Activated CD4-positive, alpha-beta T cell treated with anti-CD3 and anti-CD28 coated beads for 4 hours (primary cell): ENCODE measurements around the gene PEG3.

Source experiments
- DNase-seq, 2 donors: peaks; one replicate each; pipeline ENCODE4 v3.0.0-alpha.2; 2020

PEG3 gene

GRCh38 chr19:56838909-56839651, 1.4 kb downstream of the PEG3 start:
- DNase-seq: no peak

GRCh38 chr19:56838024-56838908, 2.3 kb downstream of the PEG3 start:
- no peak for DNase-seq

DNA sequence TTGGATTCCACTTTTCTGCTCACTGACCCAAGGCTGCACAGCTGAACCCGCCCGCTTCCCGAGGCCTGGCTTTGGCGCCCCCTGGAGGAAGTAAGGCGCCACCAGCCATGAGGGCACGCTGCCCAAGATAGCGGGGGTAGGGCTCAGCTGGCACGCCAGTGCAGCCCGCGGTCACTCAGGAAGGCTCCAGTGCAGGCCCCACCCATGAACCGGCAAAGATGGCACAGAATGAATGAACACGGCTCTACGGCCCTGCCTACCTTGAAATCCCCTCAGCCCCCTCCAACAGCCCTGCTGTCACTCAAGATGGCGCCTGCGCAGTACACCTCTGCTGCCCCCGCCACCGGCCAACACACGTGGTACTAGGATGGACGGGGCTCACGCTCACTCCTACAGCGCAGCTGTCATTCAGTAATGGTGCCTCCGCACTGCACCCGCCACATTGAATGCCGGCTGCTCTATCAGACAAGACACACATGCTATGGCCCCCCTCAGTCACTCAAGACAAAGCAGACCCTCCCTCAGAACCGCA, 3.0 kb downstream of the PEG3 start:
- no peak for DNase-seq

GRCh38 chr19:56837004-56837403, 3.5 kb downstream of the PEG3 start:
- DNase-seq: no peak

DNA sequence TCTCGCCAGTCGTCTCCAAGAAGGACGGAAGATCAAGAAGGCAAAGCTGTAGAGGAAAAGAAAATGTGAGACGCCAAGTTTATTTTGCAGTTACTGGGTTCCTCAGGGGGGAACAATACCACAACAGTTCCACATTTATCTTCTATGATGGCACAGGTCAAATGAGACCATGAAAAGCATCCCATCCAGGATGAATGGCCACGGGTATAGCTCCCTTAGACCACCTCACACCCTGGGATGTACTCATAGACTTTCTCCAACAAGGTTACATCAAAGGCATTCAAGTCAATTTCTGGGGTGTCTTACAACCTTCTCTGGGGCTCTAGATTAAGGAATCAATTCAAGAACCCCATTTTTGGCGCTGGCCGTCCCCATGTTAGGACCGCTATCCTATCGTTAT, 4.5 kb downstream of the PEG3 start:
- no peak for DNase-seq

- no peak for DNase-seq
These were observed 5.1 kb downstream of the PEG3 start for GRCh38 chr19:56835401-56835800.

- no peak for DNase-seq
These were observed 5.8 kb downstream of the PEG3 start for GRCh38 chr19:56834564-56835375.

- DNase-seq: no peak
These were observed 8.1 kb downstream of the PEG3 start for GRCh38 chr19:56832352-56832928.

DNA sequence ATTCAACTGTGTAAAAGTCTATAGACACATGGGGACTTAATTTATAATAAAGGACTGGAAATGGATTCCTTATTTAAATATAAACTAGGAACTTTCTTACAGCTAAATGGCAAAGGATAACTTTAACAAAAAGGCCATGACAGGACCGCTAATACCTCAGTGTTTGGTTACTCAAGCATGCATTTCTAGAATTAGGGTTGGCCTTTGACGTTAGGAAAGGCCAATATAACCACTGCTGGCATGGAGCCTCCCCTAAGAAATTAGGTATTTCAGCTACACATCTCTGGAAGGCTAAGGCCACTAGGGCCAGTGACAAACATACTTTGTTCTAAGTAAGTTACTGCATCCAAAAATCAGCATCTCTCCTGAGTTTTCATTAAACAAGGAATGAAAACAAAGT, 9.3 kb downstream of the PEG3 start:
- DNase-seq: no peak

DNA sequence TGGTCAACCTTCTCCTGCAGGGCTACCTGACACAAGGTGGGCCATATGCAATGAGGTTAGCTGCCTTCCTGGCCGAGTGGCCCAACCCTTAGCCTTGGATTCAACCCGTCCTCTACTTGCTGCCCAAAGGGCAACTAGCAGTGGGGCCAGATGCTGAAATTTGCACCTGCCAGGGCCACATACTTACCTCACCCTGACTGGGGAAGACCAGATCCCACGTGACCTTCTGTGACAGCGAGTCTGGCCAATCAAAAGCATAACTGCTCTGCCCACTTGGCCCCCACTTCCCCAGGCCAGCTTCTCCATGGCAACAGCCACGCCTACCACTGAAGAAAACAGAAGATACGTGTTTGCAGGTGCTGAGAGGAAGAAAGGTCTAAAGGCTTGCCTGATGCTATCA, 10.9 kb downstream of the PEG3 start:
- DNase-seq: no peak

- no peak for DNase-seq
These were observed 12.8 kb downstream of the PEG3 start for GRCh38 chr19:56827708-56828107.

GRCh38 chr19:56823956-56824355, 16.6 kb downstream of the PEG3 start:
- DNase-seq: no peak

GRCh38 chr19:56823417-56823816, 17.1 kb downstream of the PEG3 start:
- DNase-seq: no peak

DNA sequence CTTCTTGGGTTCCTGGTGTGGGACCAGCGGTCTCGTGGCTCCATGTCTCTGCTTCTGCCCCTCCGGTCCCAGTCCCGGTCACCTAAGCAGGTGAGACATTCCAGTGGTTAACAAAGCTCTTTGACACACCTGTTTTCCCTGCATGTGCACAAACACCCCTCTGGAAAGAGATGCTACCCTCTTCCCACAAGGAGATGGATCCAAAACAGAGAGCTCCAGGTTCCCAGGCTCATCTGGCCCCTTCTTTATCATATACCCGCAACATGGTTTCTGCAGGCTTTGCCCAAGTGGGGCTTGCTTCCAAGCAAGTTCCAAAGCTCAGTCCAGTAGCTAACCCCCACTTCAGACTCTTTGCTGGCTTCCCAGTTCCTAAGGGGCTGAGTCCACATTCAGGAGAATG, 17.8 kb downstream of the PEG3 start:
- no peak for DNase-seq

DNA sequence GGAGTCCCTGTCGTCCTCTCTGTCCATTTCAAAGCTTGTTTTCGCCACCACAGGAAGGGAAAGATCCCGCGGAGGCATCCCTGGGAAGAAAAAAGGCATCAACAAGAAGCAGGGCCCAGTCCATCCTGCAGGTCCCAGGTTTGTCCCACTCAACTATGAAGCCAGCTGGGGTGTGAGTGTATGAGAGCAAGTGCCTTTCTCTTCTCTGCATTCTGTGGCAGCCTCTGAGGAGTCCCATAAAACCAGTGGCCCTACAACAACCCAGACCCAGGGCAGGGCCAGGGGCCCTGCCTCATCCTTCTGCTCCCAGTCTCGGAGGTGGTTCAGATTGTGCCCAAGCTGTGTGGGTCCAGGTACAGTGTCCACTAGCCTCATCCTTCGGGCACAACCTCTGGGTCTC, 18.9 kb downstream of the PEG3 start:
- no peak for DNase-seq

- no peak for DNase-seq
These were observed 19.3 kb downstream of the PEG3 start for GRCh38 chr19:56821209-56821608.

DNA sequence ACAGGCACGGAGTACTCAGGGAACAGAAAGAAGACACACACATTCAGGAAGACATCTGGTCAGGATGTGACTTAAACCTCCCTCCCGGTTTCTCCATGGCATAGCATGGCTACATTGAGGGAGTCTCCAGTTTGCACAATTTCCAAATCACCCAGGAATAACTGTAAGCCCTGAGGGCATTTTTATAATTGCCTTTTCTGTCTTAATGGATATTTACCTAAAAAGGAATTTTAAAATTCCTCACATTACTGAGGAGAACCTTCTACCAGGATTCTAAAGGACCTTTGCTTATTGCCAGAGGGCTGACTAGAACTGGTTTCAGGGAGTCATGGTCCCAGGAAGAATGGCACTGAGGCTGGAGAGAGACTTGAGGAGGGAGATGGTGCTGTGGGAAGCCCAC, 21.4 kb downstream of the PEG3 start:
- DNase-seq: no peak

GRCh38 chr19:56814656-56815055, 25.9 kb downstream of the PEG3 start:
- no peak for DNase-seq

- DNase-seq: no peak
These were observed 27.0 kb downstream of the PEG3 start for GRCh38 chr19:56813531-56813930.

- DNase-seq: no peak
These were observed 29.0 kb downstream of the PEG3 start for GRCh38 chr19:56811480-56811879.

GRCh38 chr19:56810260-56810659, 30.3 kb downstream of the PEG3 start:
- no peak for DNase-seq

GRCh38 chr19:56808717-56809392, 31.7 kb downstream of the PEG3 start:
- DNase-seq: no peak
